HG03469 (cell line): ENCODE results near the gene SLF2.
"Not testable (repeated sequence)": the region's sequence is repeated elsewhere in the genome, so short reads cannot be mapped to it uniquely, and the experiment has no call there.

Source experiments
- ATAC-seq: cut with Tn5 transposase; IDR thresholded peaks from one replicate; pipeline ENCODE4 v1.9.1; 2021; ENCODE audit warnings: mild to moderate bottlenecking, moderate library complexity, moderate number of reproducible peaks; ENCODE audit not compliant: unreplicated experiment

The SLF2 gene

DNA sequence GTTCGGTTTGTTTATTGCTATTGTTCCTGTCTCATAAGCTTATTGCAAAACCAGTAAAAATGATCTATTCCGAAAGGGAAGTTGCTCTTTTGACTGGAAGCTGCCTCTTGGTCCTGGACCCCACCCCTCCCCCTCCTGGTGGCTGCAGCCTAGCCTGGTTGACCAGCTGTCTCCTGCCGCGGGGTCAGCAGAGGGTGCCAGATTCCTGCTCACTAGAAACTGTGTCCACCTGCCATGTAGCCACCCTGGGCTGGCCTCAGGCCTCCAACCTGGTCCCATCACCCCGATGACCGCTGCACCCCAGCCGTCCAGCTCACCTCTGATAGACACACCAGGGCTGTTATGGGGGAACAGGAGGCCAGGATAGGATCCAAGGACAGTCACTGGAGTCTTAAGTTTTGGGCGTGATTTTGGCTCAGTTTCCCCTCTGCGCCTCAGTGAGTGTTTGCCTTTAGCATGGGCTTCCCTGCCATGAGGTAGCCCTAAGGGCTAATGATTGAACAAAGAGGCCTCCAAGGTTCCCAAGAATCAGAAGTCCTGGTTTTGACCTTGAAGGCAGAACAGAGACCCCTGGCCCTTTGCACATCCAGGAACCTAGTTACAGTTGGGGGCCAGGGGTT is 32.9 kb upstream of the SLF2 start:
- ATAC-seq, result no peak

DNA sequence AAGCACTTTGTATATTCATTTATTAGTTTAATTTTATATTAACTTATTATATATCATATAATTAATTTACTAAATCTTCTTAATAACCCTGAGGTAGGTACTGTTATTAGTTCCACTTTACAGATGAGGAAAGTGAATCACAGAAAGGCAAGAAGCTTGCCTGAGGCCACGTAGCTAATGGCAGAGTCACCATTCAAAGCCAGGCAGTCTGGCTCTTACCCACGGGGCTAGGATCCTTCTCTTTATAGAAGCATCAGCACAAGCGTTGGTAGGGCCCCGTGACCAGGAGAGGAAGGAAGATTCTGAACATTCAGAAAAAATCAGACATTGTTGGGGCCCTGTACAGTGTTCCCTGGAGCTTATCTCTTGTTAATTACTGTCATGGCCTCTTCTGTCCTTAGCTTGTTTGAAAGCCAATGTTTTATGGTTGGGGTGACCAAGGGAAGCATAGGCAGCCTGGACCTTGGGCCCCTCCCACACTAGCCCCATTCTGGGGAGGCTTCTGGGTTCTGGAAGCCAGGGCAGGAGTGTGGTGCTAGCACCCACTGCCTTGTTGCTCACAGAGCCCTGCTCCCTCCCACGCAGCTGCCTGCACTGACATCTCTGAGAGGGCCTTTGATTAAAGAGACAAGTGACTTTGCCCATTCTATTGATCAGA is 31.1 kb upstream of the SLF2 start:
- no peak for ATAC-seq

DNA sequence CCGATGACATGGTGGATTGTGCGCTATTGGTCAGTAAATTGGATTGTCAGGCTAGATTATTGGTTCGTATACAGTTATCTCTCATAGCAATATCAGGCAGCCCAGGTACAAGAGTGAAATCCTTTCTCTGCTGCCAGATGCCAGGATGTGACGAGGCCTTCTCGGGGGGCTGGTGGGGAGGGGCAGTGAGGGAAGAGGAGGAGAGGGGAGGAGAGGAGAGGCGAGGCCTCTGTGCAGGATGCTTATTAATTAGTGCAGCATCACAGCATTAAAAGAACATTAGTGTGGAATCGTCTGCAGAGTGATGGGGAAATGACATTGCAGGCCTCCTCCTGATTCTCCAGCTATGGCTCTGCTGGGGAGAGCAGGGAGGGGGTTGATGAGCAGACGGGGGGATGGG is 30.5 kb upstream of the SLF2 start:
- no peak for ATAC-seq

DNA sequence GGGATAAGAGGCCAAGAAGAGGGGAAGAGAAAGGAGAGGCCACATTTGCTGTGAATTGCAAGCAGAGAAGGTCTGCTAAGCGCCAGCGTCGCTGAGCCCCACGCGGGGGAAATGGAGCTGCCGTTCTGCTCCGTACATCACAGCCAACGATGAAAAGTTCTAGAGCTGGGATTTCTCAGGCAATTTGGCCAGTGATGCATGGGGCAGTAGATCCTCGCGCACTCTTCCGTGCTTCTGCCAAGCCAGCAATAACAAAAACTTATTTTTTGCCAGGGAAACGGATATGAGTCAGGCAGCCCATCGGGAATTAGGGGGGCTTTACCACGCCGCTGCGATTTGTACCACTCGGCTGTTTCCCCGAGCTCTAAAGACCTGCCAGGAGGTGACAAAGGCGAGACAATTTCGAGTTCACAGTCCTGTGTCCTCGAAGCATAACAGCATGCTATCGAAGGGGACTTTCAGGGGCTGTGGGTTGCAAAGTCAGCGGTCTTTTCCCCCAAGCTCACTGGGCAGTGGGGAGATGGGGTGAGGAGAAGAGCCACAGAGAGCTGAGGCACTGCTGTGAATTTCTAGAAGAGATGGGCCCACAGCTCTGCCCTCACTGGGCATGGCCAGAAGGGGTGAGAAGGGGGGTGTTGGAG is 30.0 kb upstream of the SLF2 start:
- no peak for ATAC-seq

DNA sequence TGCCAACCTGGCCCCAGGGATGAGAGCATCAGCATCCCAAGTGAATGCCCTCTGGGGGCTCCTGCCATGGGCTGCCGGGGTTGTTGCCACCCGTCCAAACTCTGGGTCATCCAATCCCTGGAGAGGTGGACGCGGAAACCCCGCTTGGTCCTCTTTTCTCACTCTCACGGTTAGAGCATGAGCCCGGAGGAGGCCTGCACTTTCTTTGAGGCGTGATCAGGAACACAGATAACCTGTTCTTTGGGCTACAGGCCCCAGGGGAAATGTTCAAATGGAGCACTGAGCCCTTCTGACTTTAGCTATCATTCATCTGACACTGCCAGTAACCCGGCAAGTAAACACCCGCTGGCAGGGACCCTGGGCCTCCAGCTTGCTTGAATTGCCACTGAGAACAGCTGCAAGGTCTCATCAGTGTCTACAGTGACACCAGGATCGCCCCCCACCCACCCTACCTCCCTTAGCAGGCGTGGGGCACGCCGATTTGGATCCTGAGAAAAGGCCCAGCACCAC is 29.4 kb upstream of the SLF2 start:
- ATAC-seq, result no peak

DNA sequence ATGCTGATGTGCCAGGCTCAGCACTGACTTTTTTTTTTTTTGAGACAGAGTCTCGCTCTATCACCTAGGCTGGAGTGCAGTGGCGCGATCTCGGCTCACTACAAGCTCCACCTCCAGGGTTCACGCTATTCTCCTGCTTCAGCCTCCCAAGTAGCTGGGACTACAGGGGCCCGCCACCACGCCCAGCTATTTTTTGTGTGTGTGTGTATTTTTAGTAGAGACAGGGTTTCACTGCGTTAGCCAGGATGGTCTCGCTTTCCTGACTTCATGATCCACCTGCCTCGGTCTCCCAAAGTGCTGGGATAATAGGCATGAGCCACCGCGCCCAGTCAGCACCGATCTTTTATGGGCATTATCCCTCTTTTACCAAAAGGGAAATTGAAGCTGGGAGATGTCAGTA is 27.2 kb upstream of the SLF2 start:
- not testable (repeated sequence) for ATAC-seq

DNA sequence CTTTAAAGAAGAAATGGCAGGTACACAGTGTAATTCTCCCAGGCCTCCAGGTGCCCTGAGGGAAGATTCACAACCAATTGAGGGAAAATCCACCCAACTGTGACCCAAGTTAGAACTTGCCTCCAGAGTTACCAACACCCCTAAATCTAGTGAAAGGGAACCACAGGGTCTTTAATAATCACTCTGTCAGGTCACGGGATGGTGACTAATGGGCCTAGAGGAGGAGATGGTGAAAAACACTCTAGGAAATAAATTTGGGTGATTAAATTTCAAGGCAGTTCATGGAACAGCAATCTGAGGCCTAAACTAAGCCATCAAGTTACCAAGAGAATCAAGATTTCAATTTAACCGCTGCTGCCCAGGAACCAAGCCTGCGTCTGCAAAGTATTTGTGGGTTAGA is 26.7 kb upstream of the SLF2 start:
- no peak for ATAC-seq

DNA sequence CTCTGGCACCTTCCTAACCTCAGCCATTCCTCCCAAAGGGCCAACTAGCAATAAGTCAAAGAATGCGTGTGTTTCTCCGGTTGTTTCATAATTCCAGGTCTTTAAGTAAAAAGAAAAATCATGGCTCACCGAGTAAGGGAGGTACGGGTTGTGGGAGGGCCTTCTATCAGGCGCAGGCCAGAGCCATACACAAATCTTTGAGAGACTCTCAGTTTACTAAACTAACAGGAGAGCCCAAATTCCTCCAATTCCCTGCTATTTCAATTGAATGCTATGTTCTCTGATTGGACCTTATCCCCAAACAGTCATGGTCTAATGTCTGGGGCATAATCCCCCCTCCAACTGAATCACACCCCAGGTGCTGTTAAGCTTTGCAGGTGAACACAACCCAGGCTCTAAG is 26.2 kb upstream of the SLF2 start:
- ATAC-seq, result no peak

DNA sequence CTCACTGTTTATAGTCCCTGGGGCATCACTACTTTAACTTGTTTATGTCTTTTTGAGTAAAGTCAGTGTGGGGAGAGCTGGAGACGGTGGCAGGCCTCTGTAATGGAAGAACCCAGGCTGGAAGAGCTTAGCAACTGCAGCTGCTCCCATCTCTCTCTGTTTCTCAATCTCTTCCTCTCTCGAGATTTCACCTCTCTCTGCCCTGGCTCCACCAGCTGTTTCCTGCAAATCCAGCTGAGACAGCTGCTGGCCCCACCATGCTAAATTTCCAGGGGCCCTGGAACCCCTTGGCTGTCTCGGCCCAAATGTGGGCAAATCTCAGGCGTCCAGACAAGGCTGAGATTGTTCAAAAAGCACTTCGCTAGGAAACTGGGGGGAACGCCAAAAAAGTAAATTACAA is 25.8 kb upstream of the SLF2 start:
- no peak for ATAC-seq

DNA sequence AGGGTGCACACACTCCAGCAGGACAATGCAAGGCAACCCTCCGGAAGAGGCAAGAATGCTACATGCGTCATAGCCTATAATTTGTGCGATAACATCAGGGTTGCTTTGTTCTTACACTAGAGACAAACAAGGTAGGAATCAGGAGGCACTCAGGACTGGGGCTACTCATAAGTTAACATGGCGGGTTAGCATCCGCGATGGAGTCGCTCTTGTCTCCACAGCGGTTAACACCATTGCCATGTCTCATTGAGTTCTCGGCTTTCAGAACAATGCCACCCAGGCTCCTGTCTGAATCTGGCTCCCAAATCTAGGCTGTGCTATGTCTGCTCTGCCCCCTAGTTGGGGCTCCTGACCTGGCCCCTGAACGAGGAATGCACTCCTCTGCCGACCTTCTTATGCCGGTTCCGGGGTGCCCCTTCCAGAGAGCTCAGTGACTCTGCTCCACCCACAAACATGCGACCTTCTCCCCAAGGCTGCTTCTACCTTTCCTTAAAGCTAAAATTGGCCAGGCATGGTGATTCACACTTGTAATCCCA is 24.9 kb upstream of the SLF2 start:
- no peak for ATAC-seq

DNA sequence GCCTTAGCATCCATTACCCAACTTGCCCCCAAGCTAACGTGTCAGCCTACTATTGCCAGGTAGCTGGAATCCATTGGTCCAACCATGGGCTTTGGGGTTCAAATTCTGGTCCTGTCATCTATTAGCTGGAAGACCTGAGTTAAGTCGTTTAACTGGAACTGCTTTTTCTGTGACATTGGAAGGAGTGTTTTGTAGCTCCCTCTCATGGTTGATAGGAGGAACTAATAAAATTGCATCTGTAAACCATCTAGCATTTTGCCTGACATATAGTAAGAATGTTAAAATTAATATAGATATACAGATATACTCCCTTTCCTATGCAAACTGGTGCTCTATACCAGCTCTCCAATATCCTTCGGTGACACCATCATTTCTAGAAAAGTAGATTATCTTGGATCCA is 23.8 kb upstream of the SLF2 start:
- ATAC-seq, result no peak

DNA sequence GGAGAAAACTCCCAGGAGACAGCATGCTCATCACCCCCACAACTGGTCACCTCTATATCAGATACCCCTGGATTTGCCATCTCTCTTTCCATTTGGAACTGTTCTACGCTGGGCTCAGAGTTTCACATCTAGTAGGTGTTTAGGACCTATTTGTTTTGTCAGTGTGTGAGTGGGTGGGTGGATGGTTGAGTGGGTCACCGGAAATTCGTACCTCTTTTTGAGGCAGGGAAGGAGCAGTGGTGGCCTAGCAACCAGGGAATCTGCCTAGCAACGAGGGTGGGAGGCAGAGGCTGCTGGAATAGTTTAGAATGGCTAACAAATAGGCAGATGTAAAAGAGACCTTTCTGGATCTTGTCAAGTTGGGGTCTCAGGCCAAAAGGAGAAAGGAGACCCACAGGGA is 23.2 kb upstream of the SLF2 start:
- no peak for ATAC-seq

DNA sequence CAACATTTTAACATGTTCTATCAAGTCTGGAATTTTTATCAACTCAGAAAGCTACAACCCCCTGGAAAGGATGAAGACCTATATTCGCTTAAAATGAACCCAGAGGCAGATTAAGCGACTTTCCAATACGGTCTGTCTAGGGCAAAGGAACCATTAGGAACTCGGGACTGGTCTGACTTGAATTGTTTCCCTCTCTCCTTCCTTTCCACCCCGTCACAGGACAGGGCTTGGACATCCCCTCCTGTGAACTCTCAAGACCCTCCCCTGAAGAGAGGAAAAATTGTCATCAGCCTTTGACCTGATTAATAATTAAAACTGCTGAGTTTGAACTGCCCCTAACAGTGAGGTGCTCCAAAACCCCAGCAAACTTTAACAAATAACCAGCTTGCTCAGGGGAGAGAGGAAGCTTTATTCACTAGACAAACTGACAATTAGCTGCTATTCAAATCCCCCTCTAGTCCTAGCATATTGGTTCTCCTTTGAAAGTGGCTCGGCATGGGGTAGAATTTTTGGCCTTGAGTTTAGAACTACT is 22.6 kb upstream of the SLF2 start:
- ATAC-seq, result no peak

DNA sequence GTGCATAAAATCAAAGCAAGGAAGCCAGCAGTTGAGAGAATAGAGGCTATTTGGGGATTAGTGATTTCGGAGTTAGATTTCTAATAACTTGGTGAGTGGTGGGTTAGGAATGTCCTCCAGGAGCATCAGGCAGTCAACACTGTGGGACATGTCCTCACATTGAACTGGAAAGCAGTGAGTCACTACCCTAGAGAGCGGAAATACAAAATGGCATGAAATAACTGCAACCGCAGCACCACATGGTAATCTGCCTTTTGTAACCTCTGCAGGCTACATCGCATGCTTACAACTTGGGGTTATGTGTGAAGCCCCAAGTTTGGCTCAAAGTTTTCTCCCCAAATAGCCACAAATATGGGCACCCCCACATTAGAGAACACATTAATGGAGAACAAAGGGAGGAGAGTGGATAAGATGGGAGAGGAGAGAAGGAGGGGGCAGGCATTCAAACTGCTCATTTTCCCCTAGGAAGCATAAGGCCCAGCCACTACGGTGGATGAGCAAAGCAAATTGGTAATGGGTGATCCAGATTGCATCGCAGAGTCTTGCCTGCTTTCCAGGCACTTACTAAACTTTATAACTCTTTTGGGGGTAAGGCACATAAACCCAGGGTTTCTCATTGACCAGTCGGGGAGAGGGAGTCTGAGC is 22.0 kb upstream of the SLF2 start:
- no peak for ATAC-seq

DNA sequence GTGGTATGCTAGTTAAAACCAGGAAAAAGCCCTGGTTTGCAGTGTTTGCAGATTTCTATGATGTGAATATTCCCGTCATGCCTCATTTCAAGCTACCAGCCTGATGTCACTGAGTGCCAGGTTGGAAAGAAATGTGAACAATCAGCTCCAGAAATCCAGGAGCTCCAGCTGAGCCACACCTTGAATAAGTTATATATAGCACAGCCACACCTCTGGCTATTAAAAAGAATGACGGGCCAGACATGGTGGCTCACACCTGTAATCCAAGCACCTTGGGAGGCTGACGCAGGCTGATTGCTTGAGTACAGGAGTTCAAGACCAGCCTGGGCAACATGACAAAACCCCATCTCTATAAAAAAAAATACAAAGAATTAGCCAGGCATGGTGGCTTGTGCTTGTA is 18.7 kb upstream of the SLF2 start:
- no peak for ATAC-seq

DNA sequence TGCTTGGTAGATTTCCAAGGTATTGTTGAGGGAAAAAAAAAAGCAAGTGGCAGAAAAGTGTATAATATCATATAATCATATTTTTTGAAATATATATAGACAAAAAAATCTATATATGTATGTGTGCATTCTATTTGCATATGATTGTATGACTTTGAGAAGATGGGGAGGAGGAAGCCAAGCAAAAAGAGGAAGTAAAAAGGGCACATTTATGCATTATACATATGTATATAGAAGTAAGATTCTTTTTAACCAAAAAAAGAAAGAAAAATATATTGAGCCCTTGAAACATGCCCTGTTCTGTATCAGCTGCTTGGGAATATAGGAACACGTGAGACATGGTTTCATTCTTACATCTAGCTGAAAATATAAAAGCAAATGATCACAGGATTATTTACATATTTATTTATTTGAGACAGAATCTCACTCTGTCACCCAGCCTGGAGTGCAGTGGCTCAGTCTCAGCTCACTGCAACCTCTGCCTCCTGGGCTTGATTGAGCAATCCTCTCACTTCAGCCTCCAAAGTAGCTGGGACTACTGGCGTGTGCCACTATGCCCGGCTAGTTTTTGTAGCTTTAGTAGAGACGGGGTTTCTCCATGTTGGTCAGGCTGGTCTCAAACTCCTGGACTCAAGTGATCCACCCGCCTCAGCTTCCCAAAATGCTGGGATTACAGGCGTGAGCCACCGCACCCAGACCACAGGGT is 18.0 kb upstream of the SLF2 start:
- ATAC-seq, result no peak

DNA sequence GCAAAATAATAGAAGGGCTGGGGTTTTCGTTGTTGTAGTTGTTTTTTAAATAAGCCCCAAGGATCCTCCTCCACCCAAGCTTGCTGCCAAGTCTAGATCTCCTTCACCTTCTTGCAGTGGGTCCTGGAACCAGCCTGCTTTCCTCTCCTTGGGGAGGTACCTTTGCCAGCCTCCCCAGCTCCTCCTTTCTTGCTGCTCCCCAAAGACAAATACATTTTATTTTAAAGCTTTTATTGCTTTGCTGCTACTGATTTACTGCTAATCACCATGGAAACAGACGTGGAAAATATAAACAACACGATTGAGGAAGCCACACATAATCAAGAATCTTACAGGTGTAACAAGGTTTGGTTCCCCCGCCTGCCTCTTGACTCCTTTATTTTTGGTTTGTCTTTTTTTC is 17.4 kb upstream of the SLF2 start:
- no peak for ATAC-seq

DNA sequence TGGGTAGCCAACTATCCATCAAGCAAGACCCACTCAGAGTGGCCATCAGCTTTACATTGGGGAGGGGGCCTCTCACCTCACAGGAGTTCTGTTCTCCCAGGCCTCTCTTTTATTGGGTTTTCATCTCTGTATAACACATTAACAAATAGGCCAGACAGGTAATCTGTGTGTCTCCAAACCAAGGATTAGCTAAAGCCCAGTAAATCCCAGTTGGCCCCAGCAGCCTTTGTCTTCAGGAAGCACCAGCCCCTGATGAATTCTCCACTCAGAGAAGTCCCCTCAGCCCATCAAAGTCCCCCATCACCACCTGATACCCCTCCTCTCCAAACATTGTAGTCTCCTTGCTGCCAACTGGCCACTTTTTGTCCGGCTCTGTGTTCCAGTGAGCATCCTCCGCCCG is 16.9 kb upstream of the SLF2 start:
- no peak for ATAC-seq

DNA sequence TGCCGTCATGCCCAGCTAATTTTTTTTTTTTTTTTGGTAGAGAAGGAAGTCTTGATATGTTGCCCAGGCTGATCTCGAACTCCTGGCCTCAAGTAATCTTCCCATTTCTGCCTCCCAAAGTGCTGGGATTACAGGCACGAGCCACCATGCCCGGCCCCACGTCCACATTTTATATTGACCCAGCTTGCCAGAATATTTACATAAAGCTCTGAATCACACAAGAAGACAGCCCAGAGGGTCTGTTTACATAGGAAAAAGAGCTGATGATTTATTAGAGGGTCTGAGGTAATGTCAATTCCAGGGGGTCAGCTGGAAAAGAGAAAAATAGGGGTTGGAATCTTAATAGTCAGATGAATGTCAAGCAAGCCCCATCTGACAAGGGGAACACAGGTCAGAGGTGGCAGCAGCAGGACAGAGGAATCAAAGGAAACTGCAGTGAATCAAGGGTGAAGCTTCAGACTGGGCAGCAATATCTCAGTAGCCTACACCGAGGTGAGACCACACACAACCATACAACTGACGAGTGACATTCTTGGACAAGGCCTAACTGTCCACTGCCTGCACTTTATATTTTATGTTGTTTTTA is 15.8 kb upstream of the SLF2 start:
- ATAC-seq, result no peak

DNA sequence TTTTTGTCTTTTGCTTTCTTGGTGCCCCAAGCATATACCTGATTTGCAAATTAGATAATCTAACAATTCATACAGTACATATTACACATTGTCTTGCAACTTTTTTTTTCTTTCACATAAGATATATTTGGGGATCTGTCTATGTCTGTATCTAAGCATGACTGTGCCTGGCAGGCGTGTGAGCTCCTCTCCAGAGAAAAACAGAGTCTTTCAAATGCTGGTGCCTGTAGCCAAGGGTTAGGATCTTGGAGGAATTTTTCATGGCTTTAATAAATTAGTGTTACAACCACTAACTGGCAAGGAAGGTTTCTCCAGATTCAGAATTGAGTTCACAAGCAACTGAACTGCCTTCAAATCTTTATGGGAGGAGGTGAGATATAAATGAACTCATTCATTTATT is 14.8 kb upstream of the SLF2 start:
- ATAC-seq, result no peak
